K562 (cell line): ENCODE data around the gene TMC1. TPM values are rescaled to one million over a fixed set of nuclear protein-coding genes. Genes with fewer than 3 reads are reported as not detected.

Source experiments
- ATAC-seq: fragments of 200-7000 bp; cut with Tn5 transposase; 3 replicates; pipeline ENCODE4 v1.9.1; 2020; ENCODE audit warnings: moderate library complexity
- BruUV-seq: library from RNA; stranded (reverse); fragments of 400-500 nt; replicated peaks from 2 replicates; lab custom pipeline; 2021; lab: Mats Ljungman, UMichigan
- CTCF ChIA-PET: fragments of 300-600 bp; formaldehyde crosslinking; extraction: SDS; loops from one replicate; lab custom pipeline; 2021; ENCODE audit warnings: low intra/inter-chr PET ratio; lab: Yijun Ruan, JAX
- POLR2A ChIA-PET: fragments of 300-600, 350-650 bp; sonication (Branson Sonifier 250); formaldehyde crosslinking; extraction: SDS; loops from one replicate; lab custom pipeline; 2021; ENCODE audit warnings: antibody characterized with exemption, inconsistent platforms; lab: Yijun Ruan, JAX
- DNase-seq, 4 experiments: peaks; one replicate each; pipeline versions ENCODE4 v3.0.0 to v3.0.0-alpha.2; 2011 to 2018; ENCODE audit warnings: low spot score in 3 of 4, mixed read lengths in 3 of 4; ENCODE audit errors: extremely low read depth in 1 of 4
- FAIRE-seq: peaks from 2 replicates; lab custom pipeline; 2011; peaks lifted over from hg19 to GRCh38; lab: Jason Lieb, UNC
- H2AFZ ChIP-seq: 2 replicates; pipeline ENCODE4 v1.6.0; 2011; ENCODE audit warnings: low read depth, low read length, control low read depth, inconsistent platforms
- H3K27ac ChIP-seq: fragments of 200-600 bp; 3 replicates; pipeline ENCODE4 v1.8.0; 2011; ENCODE audit warnings: low read depth, mild to moderate bottlenecking, control low read depth, inconsistent platforms, low read length, moderate library complexity, mixed read lengths; ENCODE audit errors: extremely low read depth
- H3K27me3 ChIP-seq, 2 experiments: fragments of 300-600 bp in 1 of 2; 2 replicates in 1 of 2; 3 replicates in 1 of 2; pipeline versions ENCODE4 v1.6.0 to v1.8.0; 2011; ENCODE audit warnings: inconsistent platforms in 2 of 2, low read length in 2 of 2, mild to moderate bottlenecking in 1 of 2, mixed read lengths in 1 of 2, moderate library complexity in 1 of 2; ENCODE audit not compliant: control insufficient read depth in 2 of 2, insufficient read depth in 2 of 2
- H3K36me3 ChIP-seq: fragments of 300-600 bp; 3 replicates; pipeline ENCODE4 v1.8.0; 2011; ENCODE audit warnings: mild to moderate bottlenecking, low read length, inconsistent platforms; ENCODE audit not compliant: control insufficient read depth, insufficient read depth
- H3K4me1 ChIP-seq, 2 experiments: fragments of 200-600 bp in 1 of 2; replicated peaks in 1 of 2; 2 replicates in 1 of 2; 3 replicates in 1 of 2; pipeline versions ENCODE4 v1.5.1 to v1.8.0; 2011; ENCODE audit warnings: inconsistent platforms in 2 of 2, low read length in 2 of 2, mild to moderate bottlenecking in 1 of 2, mixed read lengths in 1 of 2, moderate library complexity in 1 of 2; ENCODE audit not compliant: control insufficient read depth in 2 of 2, insufficient read depth in 2 of 2
- H3K4me2 ChIP-seq: 2 replicates; pipeline ENCODE4 v1.6.1; 2011; ENCODE audit warnings: low read length, control low read depth, inconsistent platforms, mixed read lengths; ENCODE audit not compliant: insufficient read depth
- H3K4me3 ChIP-seq: fragments of 200-600 bp; sonication (generic), shearing (Covaris generic); 2 replicates; pipeline ENCODE4 v1.5.1; 2016; ENCODE audit warnings: control low read depth, inconsistent platforms
- H3K79me2 ChIP-seq: fragments of 200-600 bp; 3 replicates; pipeline ENCODE4 v1.8.0; 2011; ENCODE audit warnings: low read length, inconsistent platforms; ENCODE audit not compliant: control insufficient read depth, insufficient read depth
- H3K9ac ChIP-seq, 2 experiments: 2 replicates each; pipeline versions ENCODE4 v1.6.0 to v1.6.1; 2011; ENCODE audit warnings: low read depth in 2 of 2, low read length in 2 of 2, control low read depth in 1 of 2, inconsistent platforms in 1 of 2, mild to moderate bottlenecking in 1 of 2, mixed read lengths in 1 of 2; ENCODE audit not compliant: insufficient read depth in 1 of 2
- H3K9me1 ChIP-seq: one replicate; pipeline ENCODE4 v1.6.0; 2011; ENCODE audit warnings: inconsistent platforms, mild to moderate bottlenecking, low read length, moderate library complexity; ENCODE audit not compliant: control insufficient read depth, insufficient read depth
- H3K9me3 ChIP-seq: replicated peaks from 2 replicates; pipeline ENCODE4 v1.5.1; 2011; ENCODE audit warnings: low read depth, low read length, inconsistent platforms; ENCODE audit not compliant: control insufficient read depth, insufficient read depth
- H4K20me1 ChIP-seq: replicated peaks from 2 replicates; pipeline ENCODE4 v1.6.1; 2011; ENCODE audit warnings: low read length, inconsistent platforms, mixed read lengths; ENCODE audit not compliant: control insufficient read depth, insufficient read depth
- BRF1 ChIP-seq: IDR thresholded peaks from 3 replicates; pipeline ENCODE4 v1.6.1; 2011; ENCODE audit warnings: borderline replicate concordance, mild to moderate bottlenecking; ENCODE audit not compliant: insufficient read length; ENCODE audit errors: extremely low read depth
- EGR1 ChIP-seq: fragments of 450-650 bp; conservative IDR thresholded peaks from 2 replicates; pipeline ENCODE4 v1.6.1; 2017; ENCODE audit warnings: mild to moderate bottlenecking
- MBD2 ChIP-seq: sonication (generic); IDR thresholded peaks from 2 replicates; pipeline ENCODE4 v1.6.1; 2016; ENCODE audit warnings: low read depth, borderline replicate concordance
- NEUROD1 ChIP-seq: fragments of 150-350 bp; IDR thresholded peaks from 2 replicates; pipeline ENCODE4 v1.6.1; 2014; ENCODE audit warnings: borderline replicate concordance, low read length, low read depth; ENCODE audit not compliant: partially characterized antibody
- SAFB2 ChIP-seq: fragments of 200-400 bp; formaldehyde crosslinking; IDR thresholded peaks from 2 replicates; pipeline ENCODE4 v1.6.1; 2018; ENCODE audit warnings: borderline replicate concordance, low read length, low read depth, moderate library complexity; ENCODE audit not compliant: severe bottlenecking
- SNRNP70 ChIP-seq: fragments of 200-400 bp; formaldehyde crosslinking; optimal IDR thresholded peaks from 2 replicates; pipeline ENCODE3; 2017; ENCODE audit warnings: low read depth, low read length
- ZC3H11A ChIP-seq: IDR thresholded peaks from 2 replicates; pipeline ENCODE4 v1.6.1; 2012; ENCODE audit warnings: low read depth, low read length, improper control_type of control experiment
- ZNF175 ChIP-seq: fragments of 200-800 bp; sonication (Bioruptor generic); IDR thresholded peaks from 2 replicates; pipeline ENCODE4 v1.6.1; 2016; ENCODE audit warnings: low read depth, mild to moderate bottlenecking, missing genetic modification characterization, missing compliant biosample characterization
- ZNF77 ChIP-seq: fragments of 250-450 bp; sonication (Bioruptor Pico); IDR thresholded peaks from 2 replicates; pipeline ENCODE4 v1.5.0; 2020
- ZSCAN32 ChIP-seq: fragments of 450-650 bp; formaldehyde crosslinking; IDR thresholded peaks from 2 replicates; pipeline ENCODE4 v1.4.0; 2020; ENCODE audit warnings: mild to moderate bottlenecking, moderate library complexity
- WGBS: fragments of 100-300 bp; shearing (Covaris generic); methylation state at CpG from one replicate; pipeline ENCODE4 v1.1.6; 2016; ENCODE audit warnings: low coverage, mixed read lengths; ENCODE audit not compliant: insufficient coverage; ENCODE audit errors: missing lambda C conversion rate; 5-methylcytosine and 5-hydroxymethylcytosine counted together
- in situ Hi-C: fragments of 300-500 bp; cut with MboI; formaldehyde crosslinking; loops from 4 replicates; pipeline ENCODE4 v1.15.0; 2018; ENCODE audit warnings: inconsistent platforms, mixed read lengths
- intact Hi-C: fragments of 100-400 bp; cut with micrococcal nuclease; formaldehyde crosslinking; loops from 2 replicates; pipeline ENCODE4 v1.14.2; 2022
- polyA plus RNA-seq, 8 experiments: library from polyadenylated mRNA; depleted of rRNA in 4 of 8; stranded (reverse) in 5 of 8; unstranded in 3 of 8; fragments of >200 nt; fragmentation: Nextera tagmentation in 2 of 8; fragmentation: Illumina TruSeq in 1 of 8; extraction: Ambion mirVana in 2 of 8; extraction: Trizol in 1 of 8; gene quantifications; 2 replicates each; pipeline versions ENCODE4 v1.2.1 to v1.2.3, GENCODE V29; 2011 to 2014; ENCODE audit warnings: inconsistent platforms in 1 of 8, missing spikeins in 1 of 8
- total RNA-seq, 7 experiments: library from RNA; depleted of rRNA in 6 of 7; stranded (reverse); fragments of >200 nt in 6 of 7; fragmentation: Illumina TruSeq in 2 of 7; extraction: Trizol in 2 of 7; gene quantifications; 2 replicates each; pipeline versions ENCODE4 v1.2.1 to v1.2.3, GENCODE V29; 2011 to 2021; ENCODE audit warnings: low replicate concordance in 1 of 7
- TF ChIP-seq, protein P1 (sequence below): fragments of 250-450 bp; sonication (Bioruptor Pico); IDR thresholded peaks from 2 replicates; pipeline ENCODE4 v1.8.0; 2021; ENCODE audit warnings: mild to moderate bottlenecking, moderate library complexity

Gene TMC1
- total and polyA plus RNA-seq, 9 of the 15 experiments (the other 6 are each of a cell fraction or from before 2014, with no cell fraction given): 0.10 to 0.15 TPM; not detected in 7

DNA sequence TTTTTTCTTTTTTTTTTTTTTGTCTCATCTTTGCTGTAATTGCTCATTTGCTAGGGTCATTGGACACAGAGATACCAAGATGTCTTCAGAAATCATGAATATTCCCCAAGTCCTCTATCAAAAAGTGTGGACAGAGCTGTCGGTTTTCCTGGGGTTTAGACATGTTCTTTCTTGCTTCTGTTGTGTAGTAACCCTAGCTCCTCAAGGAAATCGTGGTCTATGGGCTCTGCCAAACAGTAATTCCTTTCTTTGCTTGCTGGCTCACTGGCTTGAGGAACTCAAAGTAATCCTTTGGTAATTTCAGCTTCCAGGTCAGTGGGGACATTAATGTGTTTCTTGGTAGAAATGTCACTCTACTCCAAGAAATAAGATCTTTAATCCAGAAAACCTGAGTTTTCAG lies 101.7 kb downstream of the TMC1 start:
- H3K4me2 ChIP-seq: no peak overlapping the region
- H3K9ac ChIP-seq: no peak overlapping the region
- intact Hi-C loops (no loop called here), in situ Hi-C loops (no loop called here)
- no peak for DNase-seq
- no peak for ATAC-seq
- ChIA-PET CTCF (no interaction called here), POLR2A (no interaction called here)
- H3K4me3 ChIP-seq: no peak overlapping the region
- no peaks in the 10 kb centered on the region for H3K4me1 ChIP-seq
- H4K20me1 ChIP-seq: no peaks in the 10 kb centered on the region
- no peaks in the 10 kb centered on the region for H3K9me1 ChIP-seq
- peaks cover 8 to 10% of the 10 kb centered on the region in 2 experiments; a peak in 4 of 5 replicates for H3K27me3 ChIP-seq
- 0% methylated on average over 2 of the region's 2 CpGs for WGBS
- H3K79me2 ChIP-seq: no peaks in the 10 kb centered on the region
- no TSS peak for BruUV-seq
- no peaks in the 10 kb centered on the region for H3K9me3 ChIP-seq
- no peak overlapping the region for H2AFZ ChIP-seq
- no peaks in the 10 kb centered on the region for H3K36me3 ChIP-seq
- no peak for FAIRE-seq
- no peak overlapping the region for H3K27ac ChIP-seq
- TF ChIP-seq BRF1 (no peak), ZNF175 (no peak), NEUROD1 (no peak), ZC3H11A (no peak), EGR1 (no peak), SNRNP70 (no peak), SAFB2 (no peak), ZNF77 (CRISPR knock-in tag) (no peak), MBD2 (no peak), ZSCAN32 (CRISPR knock-in tag) (no peak)
- TF ChIP-seq, protein P1, sequence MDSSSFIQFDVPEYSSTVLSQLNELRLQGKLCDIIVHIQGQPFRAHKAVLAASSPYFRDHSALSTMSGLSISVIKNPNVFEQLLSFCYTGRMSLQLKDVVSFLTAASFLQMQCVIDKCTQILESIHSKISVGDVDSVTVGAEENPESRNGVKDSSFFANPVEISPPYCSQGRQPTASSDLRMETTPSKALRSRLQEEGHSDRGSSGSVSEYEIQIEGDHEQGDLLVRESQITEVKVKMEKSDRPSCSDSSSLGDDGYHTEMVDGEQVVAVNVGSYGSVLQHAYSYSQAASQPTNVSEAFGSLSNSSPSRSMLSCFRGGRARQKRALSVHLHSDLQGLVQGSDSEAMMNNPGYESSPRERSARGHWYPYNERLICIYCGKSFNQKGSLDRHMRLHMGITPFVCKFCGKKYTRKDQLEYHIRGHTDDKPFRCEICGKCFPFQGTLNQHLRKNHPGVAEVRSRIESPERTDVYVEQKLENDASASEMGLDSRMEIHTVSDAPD (CRISPR knock-in tag): no peak
